ENCODE data around the gene SPPL3. TPM values are rescaled to one million over a fixed set of nuclear protein-coding genes. Genes with fewer than 3 reads are reported as not detected.
"Not testable (repeated sequence)": the region's sequence is repeated elsewhere in the genome, so short reads cannot be mapped to it uniquely, and the experiment has no call there.

SPPL3 gene, protein sequence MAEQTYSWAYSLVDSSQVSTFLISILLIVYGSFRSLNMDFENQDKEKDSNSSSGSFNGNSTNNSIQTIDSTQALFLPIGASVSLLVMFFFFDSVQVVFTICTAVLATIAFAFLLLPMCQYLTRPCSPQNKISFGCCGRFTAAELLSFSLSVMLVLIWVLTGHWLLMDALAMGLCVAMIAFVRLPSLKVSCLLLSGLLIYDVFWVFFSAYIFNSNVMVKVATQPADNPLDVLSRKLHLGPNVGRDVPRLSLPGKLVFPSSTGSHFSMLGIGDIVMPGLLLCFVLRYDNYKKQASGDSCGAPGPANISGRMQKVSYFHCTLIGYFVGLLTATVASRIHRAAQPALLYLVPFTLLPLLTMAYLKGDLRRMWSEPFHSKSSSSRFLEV
- total RNA-seq, result 10 to 100 TPM; 38.3 to 43.4 TPM
- polyA plus RNA-seq (2013, experiment 1 of 2), result 12.7 TPM
- polyA plus RNA-seq (2013, experiment 2 of 2), result 18.8 TPM
- total RNA-seq, result 17.4 to 74.3 (median 37.4) reads per million in 172 experiments

DNA sequence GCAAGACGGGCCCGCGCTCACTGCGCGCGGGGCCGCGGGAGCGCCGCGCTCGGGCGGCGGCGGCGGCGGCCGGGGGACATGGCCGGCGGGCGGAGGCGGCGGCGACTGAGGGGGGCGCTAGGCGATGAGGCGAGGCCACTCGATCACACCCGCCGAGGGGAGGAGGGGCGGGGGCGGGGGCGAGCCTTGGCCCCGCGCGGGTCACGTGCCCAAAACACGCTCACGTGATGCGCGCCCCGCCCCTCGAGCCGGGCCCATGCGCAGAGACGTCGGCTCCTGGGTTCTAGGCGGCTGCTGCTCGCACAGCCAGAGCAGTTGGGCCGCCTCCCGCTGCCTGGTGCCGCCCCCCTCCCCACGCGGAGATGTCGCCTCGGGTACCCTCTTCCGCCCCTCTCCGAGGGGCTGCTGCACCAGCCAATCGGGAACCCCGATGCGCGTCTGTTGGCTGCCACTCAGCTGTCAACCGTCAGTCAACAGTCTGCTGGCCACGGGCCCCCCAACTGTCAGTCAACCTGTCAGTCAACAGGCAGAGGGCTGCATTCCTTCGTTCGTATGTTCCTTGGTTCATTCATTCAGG is at the start of gene SPPL3:
Gene SPPL3, minus strand, starts transcription at position 162 of the 577 bp plus-strand sequence. CDS start 491 bp downstream, outside the sequence.
- Histone ChIP-seq H3K27me3 (ENCODE audit: control insufficient read depth in 1 of 2, insufficient read depth in 2 of 2, low read length in 2 of 2) (no peaks in the 10 kb centered on the region), H3K4me1 (ENCODE audit: insufficient read depth, low read length) (peaks cover 30% of the 10 kb centered on the region), H3K27ac (ENCODE audit: low read depth in 1 of 2, low read length in 2 of 2) (peak within 1 kb of the TSS; percentile 68 to 72), H3K9me3 (ENCODE audit: control insufficient read depth in 1 of 2, insufficient read depth in 1 of 2, low read length in 2 of 2) (no peaks in the 10 kb centered on the region), H3K36me3 (ENCODE audit: insufficient read depth, low read length) (peaks cover 10% of the 10 kb centered on the region), H3K4me3 (ENCODE audit: low read length) (peak within 1 kb of the TSS; percentile 84)
- ChIA-PET CTCF (interaction anchor here (1.1 kb wide), 1 partner anchor 26 kb away, joined by 3 read pairs; no protein-coding TSS in a partner anchor), POLR2A (interaction anchor here (0.7 to 2.3 kb wide), 10 partner anchors 13 to 984 kb away, joined by 3 to 14 read pairs (median 4); partner anchors contain the start of genes OASL, PSMD9 and RNU4-2)
- ATAC-seq (ENCODE audit: poor library complexity), result peak; percentile 77
- peaks cover 37% of the 10 kb centered on the region for H3K4me1 Mint-ChIP-seq (ENCODE audit: low read depth)
- H3K27ac Mint-ChIP-seq, result peak within 1 kb of the TSS; percentile 93
- intact Hi-C loops (cut with DNase I, micrococcal nuclease), result loop anchor here (5.0 kb wide), 2 partner anchors 47 to 217 kb away; partner anchors contain the start of gene MLEC (in 1 of the 2)
- TF ChIP-seq, protein P1, sequence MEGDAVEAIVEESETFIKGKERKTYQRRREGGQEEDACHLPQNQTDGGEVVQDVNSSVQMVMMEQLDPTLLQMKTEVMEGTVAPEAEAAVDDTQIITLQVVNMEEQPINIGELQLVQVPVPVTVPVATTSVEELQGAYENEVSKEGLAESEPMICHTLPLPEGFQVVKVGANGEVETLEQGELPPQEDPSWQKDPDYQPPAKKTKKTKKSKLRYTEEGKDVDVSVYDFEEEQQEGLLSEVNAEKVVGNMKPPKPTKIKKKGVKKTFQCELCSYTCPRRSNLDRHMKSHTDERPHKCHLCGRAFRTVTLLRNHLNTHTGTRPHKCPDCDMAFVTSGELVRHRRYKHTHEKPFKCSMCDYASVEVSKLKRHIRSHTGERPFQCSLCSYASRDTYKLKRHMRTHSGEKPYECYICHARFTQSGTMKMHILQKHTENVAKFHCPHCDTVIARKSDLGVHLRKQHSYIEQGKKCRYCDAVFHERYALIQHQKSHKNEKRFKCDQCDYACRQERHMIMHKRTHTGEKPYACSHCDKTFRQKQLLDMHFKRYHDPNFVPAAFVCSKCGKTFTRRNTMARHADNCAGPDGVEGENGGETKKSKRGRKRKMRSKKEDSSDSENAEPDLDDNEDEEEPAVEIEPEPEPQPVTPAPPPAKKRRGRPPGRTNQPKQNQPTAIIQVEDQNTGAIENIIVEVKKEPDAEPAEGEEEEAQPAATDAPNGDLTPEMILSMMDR (IDR thresholded peaks at IDR 0.05), result no peak
- peaks cover 24% of the 10 kb centered on the region for H3K36me3 Mint-ChIP-seq (ENCODE audit: low read depth)
- DNase-seq, result peak; percentile 80 to 96 (median 91)
- no peaks in the 10 kb centered on the region for H3K27me3 Mint-ChIP-seq
- H3K4me3 Mint-ChIP-seq, result peak within 1 kb of the TSS; percentile 99
- no peaks in the 10 kb centered on the region for H3K9me3 Mint-ChIP-seq

DNA sequence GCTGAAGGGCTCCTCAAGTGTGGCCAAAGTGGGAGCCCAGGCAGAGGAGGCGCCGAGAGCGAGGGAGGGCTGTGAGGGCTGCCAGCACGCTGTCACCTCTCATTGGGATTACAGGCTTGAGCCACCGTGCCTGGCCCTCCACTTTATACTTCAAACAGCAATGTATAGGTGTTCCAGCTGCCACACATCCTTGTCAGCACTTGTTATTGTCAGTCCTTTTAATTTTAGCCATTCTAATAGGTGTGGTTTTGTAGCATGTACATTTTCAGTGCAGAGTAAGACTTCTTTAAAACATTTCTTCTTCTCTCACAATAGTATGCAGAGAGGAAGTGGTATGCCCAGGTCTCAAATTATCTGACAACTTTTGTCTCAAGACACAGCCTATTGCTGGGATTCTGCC is 46.6 kb upstream of the SPPL3 start:
- POLR2A ChIA-PET, result no interaction called here
- Mint-ChIP-seq H3K9me3 (no peaks in the 10 kb centered on the region), H3K27ac (no peak overlapping the region), H3K4me3 (no peak overlapping the region), H3K36me3 (ENCODE audit: low read depth) (no peaks in the 10 kb centered on the region), H3K27me3 (no peaks in the 10 kb centered on the region), H3K4me1 (ENCODE audit: low read depth) (no peaks in the 10 kb centered on the region)
- H3K27me3 ChIP-seq (ENCODE audit: control insufficient read depth in 1 of 2, insufficient read depth in 2 of 2, low read length in 2 of 2), result no peaks in the 10 kb centered on the region
- TF ChIP-seq, protein P1 (IDR thresholded peaks at IDR 0.05), result no peak
- no peak overlapping the region for H3K4me3 ChIP-seq (ENCODE audit: low read length)
- ATAC-seq (ENCODE audit: poor library complexity) (no peak), DNase-seq (no peak)
- no peaks in the 10 kb centered on the region for H3K9me3 ChIP-seq (ENCODE audit: control insufficient read depth in 1 of 2, insufficient read depth in 1 of 2, low read length in 2 of 2)
- H3K36me3 ChIP-seq (ENCODE audit: insufficient read depth, low read length), result no peaks in the 10 kb centered on the region
- intact Hi-C loops (cut with DNase I, micrococcal nuclease), result no loop called here
- H3K4me1 ChIP-seq (ENCODE audit: insufficient read depth, low read length), result no peaks in the 10 kb centered on the region
- CTCF ChIA-PET, result no interaction called here
- H3K27ac ChIP-seq (ENCODE audit: low read depth in 1 of 2, low read length in 2 of 2), result no peak overlapping the region

DNA sequence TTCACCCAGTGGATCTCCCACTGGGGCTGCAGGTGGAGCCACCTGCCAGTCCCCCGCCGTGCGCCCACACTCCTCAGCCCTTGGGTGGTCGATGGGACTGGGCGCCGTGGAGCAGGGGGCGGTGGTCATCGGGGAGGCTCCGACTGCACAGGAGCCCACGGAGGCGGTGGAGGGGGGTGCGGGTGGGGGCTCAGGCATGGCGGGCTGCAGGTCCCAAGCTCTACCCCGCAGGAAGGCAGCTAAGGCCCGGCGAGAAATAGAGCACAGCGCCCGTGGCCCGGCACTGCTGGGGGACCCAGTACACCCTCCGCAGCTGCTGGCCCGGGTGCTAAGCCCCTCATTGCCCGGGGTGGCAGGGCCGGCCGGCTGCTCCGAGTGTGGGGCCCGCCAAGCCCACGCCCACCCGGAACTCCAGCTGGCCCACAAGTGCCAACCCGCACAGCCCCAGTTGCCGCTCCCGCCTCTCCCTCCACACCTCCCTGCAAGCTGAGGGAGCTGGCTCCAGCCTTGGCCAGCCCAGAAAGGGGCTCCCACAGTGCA is 46.2 kb upstream of the SPPL3 start:
- CTCF ChIA-PET, result interaction anchor here (3.5 kb wide), 1 partner anchor 21 kb away, joined by 11 read pairs; no protein-coding TSS in a partner anchor
- H3K4me1 Mint-ChIP-seq (ENCODE audit: low read depth); H3K27me3 ChIP-seq (ENCODE audit: control insufficient read depth in 1 of 2, insufficient read depth in 2 of 2, low read length in 2 of 2); H3K27ac Mint-ChIP-seq; H3K9me3 Mint-ChIP-seq; H3K36me3 Mint-ChIP-seq (ENCODE audit: low read depth); H3K27me3 Mint-ChIP-seq; H3K4me1 ChIP-seq (ENCODE audit: insufficient read depth, low read length); H3K4me3 Mint-ChIP-seq; DNase-seq; H3K4me3 ChIP-seq (ENCODE audit: low read length); H3K36me3 ChIP-seq (ENCODE audit: insufficient read depth, low read length); ATAC-seq (ENCODE audit: poor library complexity); H3K9me3 ChIP-seq (ENCODE audit: control insufficient read depth in 1 of 2, insufficient read depth in 1 of 2, low read length in 2 of 2); intact Hi-C loops (cut with DNase I, micrococcal nuclease); H3K27ac ChIP-seq (ENCODE audit: low read depth in 1 of 2, low read length in 2 of 2): not testable (repeated sequence)
- POLR2A ChIA-PET, result interaction anchor here (0.6 kb wide), 1 partner anchor 22 kb away, joined by 4 read pairs; no protein-coding TSS in a partner anchor

DNA sequence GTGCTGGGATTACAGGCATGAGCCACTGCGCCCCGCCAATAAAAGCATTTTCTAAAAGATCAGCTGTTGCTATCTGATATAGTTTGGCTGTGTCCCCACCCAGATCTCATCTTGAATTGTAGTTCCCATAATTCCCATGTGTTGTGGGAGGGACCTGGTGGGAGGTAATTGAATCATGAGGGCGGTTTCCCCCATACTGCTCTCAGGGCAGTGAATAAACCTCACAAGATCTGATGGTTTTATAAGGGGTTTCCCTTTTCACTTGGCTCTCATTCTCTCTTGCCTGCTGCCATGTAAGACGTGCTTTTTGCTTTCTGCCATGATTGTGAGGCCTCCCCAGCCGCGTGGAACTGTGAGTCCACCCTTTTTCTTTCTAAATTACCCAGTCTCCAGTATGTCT is 41.4 kb upstream of the SPPL3 start:
- H3K27ac ChIP-seq (ENCODE audit: low read depth in 1 of 2, low read length in 2 of 2); H3K27ac Mint-ChIP-seq; DNase-seq; POLR2A ChIA-PET; H3K4me1 Mint-ChIP-seq (ENCODE audit: low read depth); H3K9me3 Mint-ChIP-seq; H3K36me3 Mint-ChIP-seq (ENCODE audit: low read depth); H3K27me3 Mint-ChIP-seq; ATAC-seq (ENCODE audit: poor library complexity); H3K27me3 ChIP-seq (ENCODE audit: control insufficient read depth in 1 of 2, insufficient read depth in 2 of 2, low read length in 2 of 2); H3K9me3 ChIP-seq (ENCODE audit: control insufficient read depth in 1 of 2, insufficient read depth in 1 of 2, low read length in 2 of 2); H3K4me3 ChIP-seq (ENCODE audit: low read length); H3K4me1 ChIP-seq (ENCODE audit: insufficient read depth, low read length); H3K36me3 ChIP-seq (ENCODE audit: insufficient read depth, low read length); H3K4me3 Mint-ChIP-seq; CTCF ChIA-PET: not testable (repeated sequence)
- intact Hi-C loops (cut with DNase I, micrococcal nuclease), result loop anchor here in 1 of 2 experiments (2.0 kb wide), 1 partner anchor 165 kb away; no protein-coding TSS in a partner anchor
